Smooth muscle cell (in vitro differentiated cells): ENCODE data around the gene BTBD2. TPM values are rescaled to one million over a fixed set of nuclear protein-coding genes. Genes with fewer than 3 reads are reported as not detected.

Experiments used
- DNase-seq: peaks from one replicate; lab custom pipeline; 2025; ENCODE audit not compliant: unreplicated experiment; lab: John Stamatoyannopoulos, UW
- H2AFZ ChIP-seq: fragments of 200-600 bp; sonication (generic); 2 replicates; pipeline ENCODE4 v1.6.0; 2016; ENCODE audit warnings: antibody characterized with exemption, low read depth, mild to moderate bottlenecking
- H3F3A ChIP-seq: fragments of 200-600 bp; sonication (generic); 2 replicates; pipeline ENCODE4 v1.6.0; 2017; ENCODE audit warnings: antibody characterized with exemption, low read depth
- H3K27ac ChIP-seq: fragments of 200-600 bp; sonication (generic); 2 replicates; pipeline ENCODE4 v1.5.1; 2016; ENCODE audit warnings: low read depth, mild to moderate bottlenecking
- H3K27me3 ChIP-seq: fragments of 200-600 bp; sonication (generic); 2 replicates; pipeline ENCODE4 v1.6.1; 2016; ENCODE audit warnings: low read depth, mild to moderate bottlenecking
- H3K36me3 ChIP-seq: fragments of 200-600 bp; sonication (generic); 2 replicates; pipeline ENCODE4 v1.5.1; 2016; ENCODE audit warnings: low read depth
- H3K4me1 ChIP-seq: fragments of 200-600 bp; sonication (generic); 2 replicates; pipeline ENCODE4 v1.5.1; 2016; ENCODE audit warnings: low read depth
- H3K4me2 ChIP-seq: fragments of 200-600 bp; sonication (generic); 2 replicates; pipeline ENCODE4 v1.6.0; 2016; ENCODE audit warnings: mild to moderate bottlenecking
- H3K4me3 ChIP-seq: fragments of 200-600 bp; sonication (generic); 2 replicates; pipeline ENCODE4 v1.5.1; 2016; ENCODE audit warnings: mild to moderate bottlenecking
- H3K79me2 ChIP-seq: fragments of 200-600 bp; sonication (generic); 2 replicates; pipeline ENCODE4 v1.6.0; 2016; ENCODE audit warnings: low read depth, mild to moderate bottlenecking
- H3K9ac ChIP-seq: fragments of 200-600 bp; sonication (generic); 2 replicates; pipeline ENCODE4 v1.6.0; 2016; ENCODE audit warnings: low read depth
- H3K9me3 ChIP-seq: fragments of 200-600 bp; sonication (generic); replicated peaks from 2 replicates; pipeline ENCODE4 v1.5.1; 2016; ENCODE audit warnings: low read depth
- H4K20me1 ChIP-seq: fragments of 200-600 bp; sonication (generic); 2 replicates; pipeline ENCODE4 v1.6.0; 2016; ENCODE audit warnings: low read depth
- CTCF ChIP-seq: fragments of 200-600 bp; sonication (generic); IDR thresholded peaks from 2 replicates; pipeline ENCODE4 v1.5.1; 2017; ENCODE audit warnings: borderline replicate concordance, mild to moderate bottlenecking, antibody characterized with exemption; ENCODE audit not compliant: insufficient read depth, poor library complexity, severe bottlenecking
- WGBS: methylation state at CpG from one replicate; pipeline ENCODE4 v1.1.7; 2016; ENCODE audit warnings: low lambda C conversion rate; 5-methylcytosine and 5-hydroxymethylcytosine counted together
- polyA plus RNA-seq: library from polyadenylated mRNA; unstranded; fragments of >200 nt; fragmentation: Nextera tagmentation; extraction: Ambion mirVana; gene quantifications from 2 replicates; pipeline ENCODE4 v1.2.1, GENCODE V29; 2016
- total RNA-seq: library from RNA; depleted of rRNA; stranded (reverse); fragments of >200 nt; gene quantifications from 2 replicates; pipeline ENCODE4 v1.2.3, GENCODE V29; 2014

Gene BTBD2
- total and polyA plus RNA-seq, 2 experiments from 2014 or later: 37.8 to 63.2 TPM

- Histone ChIP-seq H3K9ac (peak within 1 kb of the TSS; percentile 78), H3K36me3 (no peaks in the 10 kb centered on the region), H3K9me3 (no peaks in the 10 kb centered on the region), H3F3A (no peaks in the 10 kb centered on the region), H2AFZ (peak within 1 kb of the TSS; percentile 86), H3K27ac (peak within 1 kb of the TSS; percentile 7), H3K4me3 (peak within 1 kb of the TSS; percentile 95), H3K79me2 (peaks cover 44% of the 10 kb centered on the region), H3K4me2 (peak within 1 kb of the TSS; percentile 99), H3K27me3 (no peaks in the 10 kb centered on the region), H3K4me1 (peaks cover 9% of the 10 kb centered on the region), H4K20me1 (peaks cover 46% of the 10 kb centered on the region)
- WGBS: 6% methylated on average over 51 of the region's 93 CpGs
- DNase-seq: peak; percentile 89
- peak; percentile 46 for TF ChIP-seq CTCF
Measured at GRCh38 chr19:2050991-2051772, 35.7 kb upstream of the BTBD2 start, which contains the start of gene MKNK2. Gene MKNK2, minus strand, starts transcription at chr19:2051244. Its CDS starts 393 bp downstream, at chr19:2050851.

- H3K9ac ChIP-seq: peak overlapping the region; percentile 78
- 1% methylated on average over 29 of the region's 49 CpGs for WGBS
- no peak for DNase-seq
Measured at GRCh38 chr19:2050349-2050990, 35.0 kb upstream of the BTBD2 start.

GRCh38 chr19:2049741-2050348 is 34.3 kb upstream of the BTBD2 start:
- Histone ChIP-seq H3K4me2 (peak overlapping the region; percentile 99), H3K9ac (peak overlapping the region; percentile 78), H3K27me3 (no peaks in the 10 kb centered on the region), H3K4me3 (peak overlapping the region; percentile 95), H2AFZ (no peak overlapping the region), H3F3A (no peaks in the 10 kb centered on the region), H3K36me3 (no peaks in the 10 kb centered on the region), H3K4me1 (peaks cover 9% of the 10 kb centered on the region), H3K27ac (peak overlapping the region; percentile 30), H3K9me3 (no peaks in the 10 kb centered on the region), H3K79me2 (peaks cover 44% of the 10 kb centered on the region), H4K20me1 (peaks cover 59% of the 10 kb centered on the region)
- DNase-seq: no peak
- under 1% methylated on average over 16 of the region's 16 CpGs for WGBS
- TF ChIP-seq CTCF: no peak

More at GRCh38 chr19:2050349-2050990, 35.0 kb upstream of the BTBD2 start:
- Histone ChIP-seq H3K27me3 (no peaks in the 10 kb centered on the region), H3K79me2 (peaks cover 44% of the 10 kb centered on the region), H3K4me1 (peaks cover 9% of the 10 kb centered on the region), H4K20me1 (peaks cover 53% of the 10 kb centered on the region), H3K36me3 (no peaks in the 10 kb centered on the region), H3K4me2 (peak overlapping the region; percentile 99), H3F3A (no peaks in the 10 kb centered on the region), H3K9me3 (no peaks in the 10 kb centered on the region), H2AFZ (no peak overlapping the region), H3K27ac (peak overlapping the region; percentile 7), H3K4me3 (peak overlapping the region; percentile 95)
- TF ChIP-seq CTCF: no peak
